ENCODE data around the gene ANKRD13A.
"Not testable (repeated sequence)": the region's sequence is repeated elsewhere in the genome, so short reads cannot be mapped to it uniquely, and the experiment has no call there.

Gene ANKRD13A

DNA sequence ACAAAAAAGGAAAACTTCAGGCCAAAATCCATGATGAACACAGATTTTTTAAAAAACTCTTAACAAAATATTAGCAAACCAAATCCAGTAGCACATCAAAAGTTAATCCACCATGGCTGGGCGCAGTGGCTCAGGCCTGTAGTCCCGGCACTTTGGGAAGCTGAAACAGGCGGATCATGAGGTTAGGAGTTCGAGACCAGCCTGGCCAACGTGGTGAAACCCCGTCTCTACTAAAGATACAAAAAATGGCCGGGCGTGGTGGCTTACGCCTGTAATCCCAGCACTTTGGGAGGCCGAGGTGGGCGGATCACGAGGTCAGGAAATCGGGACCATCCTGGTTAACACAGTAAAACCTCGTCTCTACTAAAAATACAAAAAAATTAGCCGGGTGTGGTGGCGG lies 13.0 kb upstream of the ANKRD13A start:
- DNase-seq (ENCODE audit: low spot score), result not testable (repeated sequence)

DNA sequence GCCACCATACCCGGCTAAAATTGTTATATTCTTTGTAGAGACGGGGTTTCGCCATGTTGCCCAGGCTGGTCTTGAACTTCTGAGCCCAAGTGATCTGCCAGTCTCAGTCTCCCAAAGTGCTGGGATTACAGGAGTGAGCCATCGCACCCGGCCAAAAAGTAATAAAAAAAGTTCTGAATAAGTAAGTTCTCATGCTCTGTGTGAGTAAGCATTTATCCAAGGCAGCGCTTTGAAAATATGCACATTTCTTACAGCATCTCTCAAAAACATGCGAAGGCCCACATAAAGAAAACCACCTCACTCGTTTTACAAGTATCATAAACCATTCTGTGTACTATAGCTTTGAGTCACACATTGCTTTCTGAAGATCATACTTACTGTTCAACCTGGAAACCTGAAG lies 11.6 kb upstream of the ANKRD13A start:
- DNase-seq (ENCODE audit: low spot score), result no peak

DNA sequence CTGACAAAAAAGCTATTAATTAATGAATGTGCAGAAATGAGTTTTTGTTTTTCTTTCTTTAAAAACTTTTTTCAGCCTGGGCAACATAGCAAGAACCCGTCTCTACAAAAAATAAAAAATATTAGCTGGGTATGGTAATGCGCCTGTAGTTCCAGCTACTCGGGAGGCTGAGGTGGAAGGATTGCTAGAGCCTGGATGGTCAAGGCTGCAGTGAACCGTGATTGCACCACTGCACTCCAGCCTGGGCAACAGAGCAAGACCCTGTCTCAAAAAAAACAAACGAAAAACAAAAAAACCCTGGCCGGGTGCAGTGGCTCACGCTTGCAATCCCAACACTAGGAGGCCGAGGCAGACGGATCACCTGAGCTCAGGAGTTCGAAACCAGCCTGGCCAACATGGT lies 11.0 kb upstream of the ANKRD13A start:
- no peak for DNase-seq (ENCODE audit: low spot score)

DNA sequence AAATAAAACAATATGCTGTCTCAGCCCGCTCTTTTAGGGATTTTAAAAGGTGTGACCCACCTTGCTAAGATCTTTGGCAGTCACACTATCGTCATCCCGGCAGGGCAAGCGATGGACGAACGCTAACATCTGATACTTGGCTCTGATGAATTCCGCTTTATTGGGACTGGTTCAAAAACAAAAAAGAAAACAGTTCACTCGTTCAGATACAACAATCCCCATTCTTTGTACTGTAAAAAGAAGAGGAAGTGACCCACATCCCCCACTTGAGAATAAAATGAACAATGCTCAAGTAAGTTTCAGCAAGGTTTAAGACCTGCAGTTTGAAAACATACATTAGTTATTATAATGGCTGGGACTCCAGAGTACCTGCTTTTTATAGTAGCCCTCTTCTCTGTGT lies 10.3 kb upstream of the ANKRD13A start:
- no peak for DNase-seq (ENCODE audit: low spot score)

DNA sequence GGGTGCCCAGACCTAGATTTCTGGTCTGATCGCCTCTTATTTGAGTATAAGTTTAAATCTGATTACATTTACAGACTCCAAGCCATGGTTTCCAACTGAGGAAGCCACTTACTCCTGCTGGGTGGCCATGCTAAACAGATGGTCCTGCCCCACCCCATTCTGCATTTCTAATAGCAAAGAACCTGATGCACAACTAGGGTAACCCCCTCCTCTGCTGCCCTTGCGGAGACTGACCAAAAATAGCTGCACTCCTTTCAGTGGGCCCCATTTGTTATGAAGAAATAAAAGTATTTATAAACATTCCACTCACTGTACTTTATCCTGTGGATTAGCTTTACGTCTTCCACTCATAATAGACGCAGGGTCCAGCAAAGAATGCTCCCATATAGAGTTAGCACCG lies 9.8 kb upstream of the ANKRD13A start:
- DNase-seq (ENCODE audit: low spot score), result no peak

DNA sequence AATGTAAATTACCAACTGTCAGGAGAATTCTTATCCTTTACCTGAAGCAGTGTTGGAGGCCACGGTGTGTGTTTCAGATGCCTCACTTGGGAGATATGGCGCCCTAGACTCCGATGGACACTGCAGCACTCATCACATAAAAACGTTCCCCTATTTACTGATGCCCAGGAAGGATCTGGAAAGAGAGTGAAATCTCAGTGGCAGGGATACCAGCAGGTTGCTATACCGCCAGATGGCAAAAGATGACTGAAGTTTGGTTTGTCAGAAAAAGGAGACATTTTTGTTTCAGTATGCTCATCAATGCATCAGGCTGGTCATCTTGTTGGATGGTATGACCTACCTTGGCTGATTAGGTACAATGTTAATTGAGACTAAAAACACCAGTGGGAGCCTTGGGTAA lies 7.6 kb upstream of the ANKRD13A start:
- no peak for DNase-seq (ENCODE audit: low spot score)

DNA sequence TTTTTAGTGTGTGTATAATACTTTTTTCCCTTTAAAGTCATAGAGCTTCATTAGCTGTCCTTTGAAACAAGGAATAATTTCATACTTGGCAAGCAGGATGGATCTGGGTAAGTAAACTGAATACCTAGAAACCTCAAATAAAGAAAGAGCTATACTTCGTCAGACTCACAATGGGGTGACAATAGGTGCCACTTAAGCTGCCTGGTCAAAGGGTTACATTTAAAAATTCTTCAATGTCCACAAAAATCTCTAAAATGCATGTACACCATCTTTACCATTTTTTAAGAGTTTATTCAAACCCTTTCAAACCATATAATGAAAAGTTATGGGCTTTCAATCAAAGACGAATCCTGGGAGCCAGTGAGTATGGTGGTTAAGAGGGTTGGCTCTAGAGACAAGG lies 6.1 kb upstream of the ANKRD13A start:
- DNase-seq (ENCODE audit: low spot score), result no peak

DNA sequence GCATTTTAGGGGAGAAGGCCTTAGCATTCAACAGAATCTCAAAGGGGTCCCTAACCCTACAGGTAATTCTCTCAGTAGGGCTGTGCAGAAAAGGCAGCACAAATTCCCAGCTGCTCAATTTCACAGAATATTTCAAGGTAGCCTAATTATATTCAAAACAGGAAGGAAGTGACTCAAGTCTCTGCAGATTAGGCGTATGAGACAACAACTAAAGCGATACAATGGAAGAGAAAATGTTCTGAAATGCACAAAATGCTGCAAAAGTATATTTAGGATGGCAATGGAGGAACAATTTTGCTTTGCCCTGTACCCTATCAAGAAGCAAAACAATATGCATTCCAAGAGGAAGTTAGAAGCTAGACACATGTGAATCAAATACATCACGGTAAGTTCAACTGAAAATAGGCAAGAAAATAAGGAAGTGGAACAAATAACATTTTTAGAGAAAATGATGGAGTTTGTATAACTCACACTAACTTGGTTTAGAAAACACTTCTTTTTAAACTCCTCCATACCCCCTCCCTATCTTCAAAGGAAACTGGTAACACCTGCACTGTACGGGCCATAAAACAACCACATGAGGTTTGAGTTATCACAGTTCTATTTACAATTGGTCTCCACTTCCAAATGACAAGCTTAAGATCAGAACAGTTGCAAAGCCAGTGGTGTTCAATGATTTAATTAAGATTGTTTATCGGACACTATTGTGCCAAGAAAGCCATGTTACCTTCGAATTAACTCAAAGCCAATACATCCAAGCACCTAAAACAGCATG lies 4.6 kb upstream of the ANKRD13A start:
- DNase-seq (ENCODE audit: low spot score), result no peak

DNA sequence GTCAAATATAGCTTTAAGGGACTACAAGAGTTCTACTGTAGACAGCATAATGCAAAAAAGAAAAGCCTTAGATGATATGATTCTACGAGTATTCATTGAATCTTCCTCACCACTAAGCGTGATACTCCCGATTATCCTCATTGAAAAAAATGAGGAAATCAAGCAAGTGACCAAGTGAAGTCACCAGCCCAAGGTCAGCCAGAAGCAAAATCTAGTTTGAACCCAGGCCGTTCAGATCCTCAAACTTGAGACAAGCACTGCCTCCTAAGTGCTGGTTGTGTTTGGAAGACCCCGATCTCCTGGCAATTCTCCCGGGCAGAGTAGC lies 3.9 kb upstream of the ANKRD13A start:
- DNase-seq (ENCODE audit: low spot score), result no peak

DNA sequence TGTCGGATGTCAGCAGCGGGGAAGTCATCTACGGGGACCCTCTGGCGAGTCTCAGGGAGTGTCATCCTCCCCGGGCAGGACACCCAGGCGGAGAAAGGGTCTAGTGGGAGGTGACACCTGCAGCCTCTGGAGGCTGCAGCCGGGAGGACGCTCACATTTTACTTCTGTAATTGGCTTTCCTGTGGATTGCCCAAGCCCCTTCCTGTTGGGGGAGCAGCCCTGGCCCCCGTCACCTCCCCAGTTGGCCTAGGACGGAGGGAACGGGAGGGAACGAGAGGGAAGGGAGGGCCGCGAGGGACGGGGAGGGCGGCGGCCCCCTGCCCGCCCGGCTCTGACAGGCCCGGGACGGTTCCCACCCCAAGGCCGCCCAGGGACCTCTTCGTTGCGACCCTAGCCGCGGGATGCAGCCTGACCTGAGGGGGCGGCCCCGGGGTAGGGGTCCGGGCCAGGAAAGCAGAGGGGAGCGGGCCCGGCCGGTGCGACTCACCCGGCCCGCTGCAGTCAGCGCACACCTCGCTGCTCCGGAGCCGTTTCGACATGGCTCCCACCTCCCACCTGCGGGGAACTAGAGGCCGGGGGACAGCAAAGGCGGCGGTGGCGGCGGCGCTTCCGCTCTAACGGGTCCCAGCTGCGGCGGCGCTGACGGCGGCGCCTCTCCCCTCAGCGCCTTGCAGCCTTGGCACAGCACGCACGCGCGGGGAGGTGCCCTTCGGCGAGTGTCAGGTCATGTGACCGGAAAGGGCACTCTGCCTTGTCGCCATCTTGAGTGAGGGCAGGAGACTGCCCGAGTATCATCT lies 3.3 kb upstream of the ANKRD13A start, which contains the start of gene GIT2:
GIT2 (minus strand) TSS at position 683 of the 797 bp plus-strand sequence; CDS start at position 539, 144 bp downstream.
- DNase-seq (ENCODE audit: low spot score), result peak; percentile 95

DNA sequence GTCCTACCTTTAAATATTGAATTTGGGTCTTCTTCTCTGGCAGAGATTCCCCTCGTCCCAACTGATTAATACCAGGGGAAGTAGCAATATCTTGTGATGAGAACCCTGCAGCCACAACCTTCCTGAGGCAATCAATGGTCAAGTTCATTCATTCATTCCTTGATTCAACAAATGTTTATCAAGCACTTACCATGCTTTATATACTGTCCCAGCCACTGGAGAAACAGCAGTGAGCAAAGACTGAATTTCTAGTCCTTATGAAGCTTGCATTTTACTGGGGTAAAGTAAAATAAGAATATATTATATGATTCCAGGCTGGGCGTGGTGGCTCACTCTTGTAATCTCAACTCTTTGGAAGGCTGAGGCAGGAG lies 2.8 kb upstream of the ANKRD13A start:
- no peak for DNase-seq (ENCODE audit: low spot score)

DNA sequence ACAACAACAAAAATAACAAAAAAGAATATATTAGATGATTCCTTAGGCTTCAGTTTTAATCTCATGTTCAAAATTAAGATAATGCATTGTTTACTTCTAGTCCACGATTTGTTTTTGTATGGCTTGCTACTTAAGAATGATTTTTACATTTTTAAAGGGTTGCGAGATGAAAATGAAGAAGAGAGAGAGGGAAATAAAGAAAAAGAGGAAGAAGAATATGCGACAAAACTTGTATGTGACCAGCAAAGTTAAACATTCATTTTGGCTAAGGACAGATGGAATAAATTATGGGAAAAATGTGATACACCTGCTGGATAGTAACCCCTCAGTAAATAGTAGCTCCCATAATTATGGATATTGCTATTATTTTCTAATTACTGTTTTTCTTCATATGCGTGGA lies 1.8 kb upstream of the ANKRD13A start:
- no peak for DNase-seq (ENCODE audit: low spot score)

DNA sequence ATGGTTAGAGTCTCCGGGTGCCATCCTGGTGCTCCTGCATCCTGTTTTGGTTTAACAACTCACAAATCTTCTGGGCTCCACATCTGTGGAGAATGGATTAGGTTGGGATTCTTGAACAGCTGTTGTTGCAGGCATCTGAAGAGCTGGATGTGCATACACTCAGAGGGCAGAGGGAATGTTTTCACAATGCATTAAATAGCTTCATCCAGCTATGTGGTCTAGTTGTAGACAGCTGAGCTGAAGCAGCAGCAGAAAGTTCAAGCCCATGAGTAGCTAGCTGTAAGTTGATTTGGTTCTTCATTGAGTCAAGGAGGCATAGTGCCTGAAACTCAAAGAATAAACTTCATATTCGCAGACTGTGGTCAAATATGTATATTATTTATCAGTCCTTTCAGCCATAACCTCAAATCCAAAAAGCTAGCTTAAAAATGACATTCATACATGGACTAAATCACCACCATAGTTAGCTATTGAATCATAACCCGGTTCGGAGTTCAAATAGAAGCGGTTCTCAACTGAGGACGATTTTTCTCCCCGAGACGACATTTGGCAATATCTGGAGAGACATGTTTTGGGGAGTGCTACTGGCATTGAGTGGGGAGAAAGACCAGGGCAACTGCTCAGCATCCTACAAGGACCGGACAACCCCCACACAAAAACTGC lies 858 bp upstream of the ANKRD13A start:
- no peak for DNase-seq (ENCODE audit: low spot score)

DNA sequence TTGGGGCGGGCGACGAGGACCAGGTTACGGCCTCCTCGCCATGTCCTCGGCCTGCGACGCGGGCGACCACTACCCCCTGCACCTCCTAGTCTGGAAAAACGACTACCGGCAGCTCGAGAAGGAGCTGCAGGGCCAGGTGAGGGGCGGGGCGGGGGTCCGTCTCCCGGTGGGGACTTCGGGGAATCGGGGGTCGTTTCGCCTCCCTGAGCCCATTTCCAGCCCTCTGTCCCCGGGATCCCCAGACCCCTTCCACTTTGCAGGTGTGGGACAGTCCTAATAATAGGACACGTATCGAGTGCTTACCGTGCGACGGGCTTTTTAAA lies 380 bp downstream of the ANKRD13A start:
- no peak for DNase-seq (ENCODE audit: low spot score)

DNA sequence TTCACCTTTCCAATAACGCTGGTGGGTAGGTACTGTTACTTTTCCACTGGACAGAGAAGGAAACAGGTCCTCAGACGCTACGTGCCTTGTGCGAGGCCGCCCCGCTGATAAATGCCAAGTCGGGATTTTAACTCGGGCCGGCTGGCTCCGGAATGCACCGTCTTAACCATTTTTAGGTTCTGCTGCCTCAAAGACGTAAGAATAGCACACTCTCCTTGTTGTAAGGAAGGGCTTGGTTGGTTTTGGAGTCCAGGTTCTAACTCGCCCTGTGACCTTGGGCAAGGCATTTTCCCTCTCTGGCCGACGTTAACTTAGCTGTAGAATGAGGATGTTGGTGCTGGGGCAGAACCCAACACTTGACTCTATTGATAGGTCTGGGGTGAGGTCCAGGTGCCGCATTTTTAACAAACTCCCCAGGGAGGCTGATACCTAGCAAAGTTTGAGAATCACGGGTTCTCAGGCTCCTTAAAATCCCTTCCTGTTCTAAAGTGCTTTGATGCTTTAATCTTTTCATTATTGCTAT lies 814 bp downstream of the ANKRD13A start:
- no peak for DNase-seq (ENCODE audit: low spot score)

DNA sequence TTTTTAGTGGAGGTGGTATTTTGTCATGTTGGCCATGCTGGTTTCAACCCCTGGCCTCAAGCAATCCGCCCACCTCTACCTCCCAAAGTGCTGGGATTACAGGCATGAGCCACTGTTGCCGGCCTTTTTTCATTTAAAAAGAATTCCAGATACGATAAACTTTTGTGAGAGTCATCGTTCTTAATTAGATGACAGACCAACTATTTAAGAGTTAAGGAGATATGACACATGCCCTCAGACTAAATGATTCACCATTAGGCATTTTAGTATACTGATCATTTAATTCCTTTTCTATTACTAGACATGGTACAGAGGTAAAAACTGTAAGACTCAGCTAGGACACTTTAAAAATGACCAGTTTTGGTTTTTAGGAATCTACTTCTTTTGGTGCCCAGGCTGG lies 2.4 kb downstream of the ANKRD13A start:
- DNase-seq (ENCODE audit: low spot score), result no peak

DNA sequence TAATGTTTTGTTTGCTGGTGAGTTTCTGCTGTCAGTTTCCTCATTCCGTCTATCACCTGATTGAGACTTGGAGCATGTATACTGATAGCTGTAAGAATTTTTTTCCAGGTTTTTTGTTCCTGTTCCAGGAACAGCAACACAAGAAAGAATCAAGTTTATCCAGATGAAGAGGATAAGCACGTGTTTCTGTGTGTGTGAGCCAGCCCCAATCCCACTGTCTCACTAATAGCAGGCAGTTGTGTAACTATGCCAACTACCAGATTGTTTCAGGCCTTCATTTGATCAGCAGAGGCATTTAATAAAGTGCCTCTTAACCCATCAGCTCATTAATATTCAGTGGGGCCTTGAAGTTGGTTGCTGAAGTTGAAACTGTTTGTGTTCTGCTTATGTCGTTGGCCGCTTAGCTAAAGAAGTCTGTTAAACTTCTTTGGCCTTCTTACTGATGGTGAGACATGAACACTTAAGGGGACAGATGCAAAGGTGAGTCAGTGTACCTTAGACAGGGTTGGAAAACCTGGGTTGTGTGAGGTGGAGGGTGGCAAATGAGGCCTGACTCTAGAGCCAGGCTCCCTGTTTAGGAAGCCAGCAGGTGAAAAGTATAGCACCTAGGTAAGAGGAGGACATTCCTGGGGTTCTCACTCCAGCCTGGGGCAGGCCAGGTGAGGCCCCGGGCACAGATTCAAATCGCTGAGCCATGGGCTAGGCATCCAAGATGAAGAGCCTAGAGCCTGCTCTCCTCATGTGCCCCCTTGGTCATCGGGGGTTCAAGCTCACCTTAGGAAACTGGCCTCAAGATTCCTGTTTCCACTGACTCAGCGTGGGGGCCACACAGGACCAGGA lies 3.7 kb downstream of the ANKRD13A start:
- no peak for DNase-seq (ENCODE audit: low spot score)

DNA sequence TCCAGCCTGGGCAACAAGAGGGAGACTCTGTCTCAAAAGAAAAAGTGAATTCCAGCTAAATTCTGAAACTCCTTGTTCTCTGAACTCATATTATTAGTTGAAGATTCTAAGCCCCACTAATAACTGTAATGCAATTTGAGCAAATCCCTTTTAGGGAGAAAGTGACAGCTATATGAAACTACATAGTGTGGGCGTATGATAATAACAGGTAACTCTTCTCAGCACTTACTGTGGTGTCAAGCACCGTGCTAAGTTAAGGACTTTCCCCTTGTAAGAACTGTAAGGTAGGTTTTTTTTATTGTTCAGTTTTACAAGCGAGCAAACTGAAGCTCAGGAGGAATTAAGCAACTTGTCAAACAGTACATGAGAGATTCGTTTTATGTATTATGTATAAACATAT lies 5.4 kb downstream of the ANKRD13A start:
- DNase-seq (ENCODE audit: low spot score), result no peak

DNA sequence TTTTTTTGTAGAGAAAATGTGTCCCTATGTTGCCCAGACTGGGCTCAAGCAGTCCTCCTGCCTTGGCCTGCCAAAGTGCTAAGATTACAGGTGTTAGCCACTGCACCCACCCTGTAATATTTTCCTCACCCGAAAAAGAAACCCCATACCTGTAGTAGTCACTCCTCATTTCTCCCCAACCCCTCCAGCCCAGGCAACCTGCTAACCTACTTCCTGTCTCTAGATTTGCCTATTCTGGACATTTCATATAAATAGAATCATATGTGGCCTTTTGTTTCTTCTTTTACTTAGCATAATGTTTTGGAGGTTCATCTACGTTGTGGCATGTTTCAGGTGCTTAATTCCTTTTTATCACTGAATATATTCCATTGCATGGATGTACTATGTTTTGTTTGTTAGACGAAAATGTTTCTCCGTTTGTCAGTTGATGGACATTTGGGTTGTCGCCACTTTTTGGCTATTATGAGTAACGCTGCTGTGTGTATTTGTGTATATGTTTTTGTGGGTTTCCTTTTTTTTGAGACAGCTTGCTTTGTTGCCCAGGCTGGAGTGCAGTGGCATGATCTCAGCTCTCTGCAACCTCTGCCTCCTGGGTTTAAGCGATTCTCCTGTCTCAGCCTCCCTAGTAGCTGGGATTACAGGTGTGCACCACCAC lies 6.2 kb downstream of the ANKRD13A start:
- DNase-seq (ENCODE audit: low spot score), result no peak

DNA sequence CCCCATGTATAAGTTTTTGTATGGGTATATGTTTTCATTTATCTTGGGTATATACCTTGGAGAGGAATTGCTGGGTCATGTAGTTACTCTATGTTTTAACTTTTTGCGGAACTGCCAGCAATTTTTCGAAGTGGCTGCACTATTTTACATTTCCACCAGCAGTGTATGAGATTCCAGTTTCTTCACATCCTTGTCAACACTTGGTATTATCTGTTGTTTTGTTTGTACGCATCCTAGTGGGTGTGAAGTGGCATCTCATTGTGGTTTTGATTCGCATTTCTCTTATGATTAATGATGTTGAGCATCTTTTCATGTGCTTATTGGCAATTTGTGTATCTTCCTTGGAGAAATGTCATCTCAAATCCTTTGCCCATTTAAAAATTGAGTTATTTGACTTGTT lies 6.9 kb downstream of the ANKRD13A start:
- DNase-seq (ENCODE audit: low spot score), result no peak

DNA sequence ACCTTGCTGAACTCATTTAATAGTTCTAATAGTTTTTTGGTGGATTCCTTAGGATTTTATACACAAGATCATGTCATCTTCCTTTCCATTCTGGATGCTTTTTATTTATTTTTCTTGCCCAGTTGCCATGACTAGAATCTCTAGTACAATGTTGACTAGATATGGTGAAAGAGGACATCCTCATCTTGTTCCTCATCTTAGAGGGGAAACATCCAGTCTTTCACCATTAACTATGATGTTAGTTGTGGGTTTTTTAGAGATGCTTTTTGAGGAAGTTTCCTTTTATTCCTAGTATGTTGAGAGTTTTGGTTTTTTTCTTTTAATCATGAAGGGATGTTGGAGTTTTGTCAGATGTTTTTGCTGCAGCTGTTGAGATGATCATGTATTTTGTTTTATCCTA lies 8.7 kb downstream of the ANKRD13A start:
- DNase-seq (ENCODE audit: low spot score), result no peak
